ENCODE results near the gene CSTPP1.
"Not testable (repeated sequence)": the region's sequence is repeated elsewhere in the genome, so short reads cannot be mapped to it uniquely, and the experiment has no call there.

Gene CSTPP1

DNA sequence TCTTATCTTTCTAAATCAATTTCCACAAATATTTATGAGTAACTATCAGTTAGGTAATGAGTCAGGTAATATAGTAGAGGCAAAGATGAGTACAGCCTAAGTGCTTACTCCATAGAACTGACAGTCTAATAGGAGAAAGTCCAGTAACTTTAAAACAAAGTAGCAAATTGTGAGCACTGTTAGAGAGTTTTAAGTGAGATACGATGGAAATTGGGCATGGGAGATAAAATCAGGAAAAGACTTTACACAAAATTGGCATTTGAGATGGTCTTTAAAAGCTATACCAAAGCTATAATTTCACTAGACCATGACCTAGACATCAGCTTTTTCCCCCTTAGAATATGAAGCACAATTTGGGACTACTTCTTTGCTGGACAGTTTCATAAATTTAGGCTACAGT lies 113.7 kb downstream of the CSTPP1 start:
- no peak for DNase-seq (ENCODE audit: low read depth in 2 of 2)

DNA sequence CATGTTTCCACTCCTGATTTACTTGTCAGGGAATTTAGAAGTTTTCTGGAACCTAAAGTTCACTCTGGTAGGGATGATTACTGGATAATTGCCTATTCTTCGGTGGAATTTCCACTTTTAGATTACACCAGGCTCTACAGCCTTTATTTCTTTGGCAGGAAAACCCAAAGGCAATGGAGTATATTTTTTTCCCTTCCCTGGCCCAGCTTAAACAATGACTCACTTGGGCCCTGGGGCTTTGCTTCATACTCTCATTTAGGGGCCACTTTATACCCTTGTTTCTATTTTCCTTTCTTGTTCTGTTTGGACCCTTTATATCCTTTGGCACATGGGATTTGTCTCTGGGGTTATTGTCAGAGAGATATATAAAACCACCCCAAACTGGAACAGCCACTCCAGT lies 114.7 kb downstream of the CSTPP1 start:
- DNase-seq (ENCODE audit: low read depth in 2 of 2): no peak

DNA sequence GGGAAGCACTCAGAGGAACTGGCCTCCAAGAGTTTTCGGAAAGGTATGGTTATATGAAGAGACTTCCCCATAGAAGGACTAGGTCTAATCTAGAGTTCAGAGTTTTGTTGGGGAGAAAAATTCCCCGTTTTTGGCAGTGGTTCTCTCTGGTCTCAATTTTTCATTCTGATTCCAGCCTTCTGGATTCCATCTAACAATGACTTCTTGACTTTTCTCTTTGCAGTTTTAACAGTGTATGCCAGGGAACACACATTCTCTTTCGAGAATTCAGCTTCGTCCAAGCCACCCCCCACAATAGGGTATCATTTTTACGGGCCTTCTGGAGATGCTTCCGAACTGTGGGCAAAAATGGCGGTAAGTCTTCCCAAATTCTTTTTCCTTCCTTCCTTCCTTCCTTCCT lies 115.6 kb downstream of the CSTPP1 start:
- no peak for DNase-seq (ENCODE audit: low read depth in 2 of 2)

DNA sequence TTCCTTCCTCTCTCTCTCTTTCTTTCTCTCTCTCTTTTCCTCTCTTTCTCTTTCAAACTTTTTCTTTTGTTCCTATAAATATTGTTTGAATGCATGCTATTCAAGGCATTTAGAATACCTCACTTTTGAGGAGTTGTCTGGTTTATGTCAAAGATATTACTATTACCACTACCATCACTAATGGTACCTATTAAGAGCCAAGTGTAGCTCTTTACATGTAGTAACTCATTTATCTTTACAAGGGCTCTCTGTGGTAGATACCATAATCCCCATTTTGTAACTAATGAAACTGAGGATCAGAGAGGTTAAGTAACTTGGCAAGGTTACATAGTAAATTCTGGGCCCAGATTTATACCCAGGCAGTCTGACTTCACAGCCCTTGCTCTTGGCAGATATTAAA lies 116.0 kb downstream of the CSTPP1 start:
- no peak for DNase-seq (ENCODE audit: low read depth in 2 of 2)

DNA sequence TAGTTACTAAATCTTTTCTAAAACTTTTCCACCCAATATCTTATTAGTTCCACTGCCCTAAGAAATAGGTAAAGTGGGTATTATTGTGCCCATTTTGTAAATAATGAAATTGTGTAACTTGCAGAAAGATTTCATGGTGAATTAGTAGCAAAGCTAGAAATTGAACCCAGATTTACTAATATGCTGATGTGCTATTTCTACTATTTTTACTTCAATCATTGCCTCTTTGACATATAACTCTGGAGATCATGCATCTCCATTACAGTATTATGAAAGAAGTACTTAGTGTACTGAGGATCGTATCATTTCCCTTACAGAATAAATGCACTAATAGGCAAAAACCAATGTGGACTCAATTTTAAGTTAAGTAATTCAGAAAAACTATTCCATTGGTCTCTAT lies 119.0 kb downstream of the CSTPP1 start:
- no peak for DNase-seq (ENCODE audit: low read depth in 2 of 2)

DNA sequence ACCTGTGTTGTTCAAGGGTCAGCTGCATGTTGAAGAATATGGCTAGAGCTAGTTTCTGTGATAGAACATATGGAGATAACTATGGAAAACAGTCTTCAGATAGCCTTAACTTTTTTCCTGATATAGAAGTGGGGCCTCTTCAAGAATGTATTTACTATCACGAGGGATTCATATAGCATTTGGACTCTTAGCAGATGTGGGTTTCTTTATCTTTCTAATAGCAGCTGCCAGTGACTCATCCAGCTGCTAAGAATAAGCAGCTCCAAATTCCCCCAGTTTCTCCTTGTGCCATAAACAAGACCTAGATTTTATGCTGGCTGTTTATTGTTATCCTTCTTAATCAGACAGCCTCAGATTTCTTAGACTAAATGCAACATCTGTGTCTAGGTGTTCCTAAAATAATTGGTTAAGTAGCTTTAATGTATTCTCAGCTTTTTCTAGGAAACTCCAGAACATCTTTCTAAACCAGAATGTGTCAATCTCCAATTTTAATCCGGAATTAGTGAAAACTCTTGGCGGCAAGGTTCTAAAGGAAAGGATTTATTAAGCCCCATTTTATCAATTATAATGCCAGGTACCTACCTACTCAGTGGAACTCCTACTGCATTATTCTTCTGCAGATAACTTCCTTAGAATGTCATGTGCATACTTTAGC lies 119.8 kb downstream of the CSTPP1 start:
- no peak for DNase-seq (ENCODE audit: low read depth in 2 of 2)

DNA sequence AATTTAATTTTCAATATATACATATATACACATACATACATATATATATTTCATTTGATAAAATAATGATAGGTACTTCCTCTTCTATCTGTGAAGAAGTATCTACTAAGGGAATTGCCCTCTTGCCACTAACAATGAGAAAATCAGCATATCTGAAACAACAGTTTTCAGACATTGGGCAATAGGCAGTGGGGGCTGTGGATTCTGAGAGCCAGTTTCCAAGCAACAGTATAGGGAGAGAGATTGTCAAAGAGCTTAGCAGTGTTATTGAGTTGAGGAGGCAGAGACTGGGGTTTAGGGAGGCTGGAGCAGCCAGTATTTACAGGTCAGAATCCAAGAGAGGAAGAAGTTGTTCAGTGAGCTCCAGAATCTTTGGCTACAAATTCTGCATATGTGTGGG lies 120.8 kb downstream of the CSTPP1 start:
- DNase-seq (ENCODE audit: low read depth in 2 of 2): no peak

DNA sequence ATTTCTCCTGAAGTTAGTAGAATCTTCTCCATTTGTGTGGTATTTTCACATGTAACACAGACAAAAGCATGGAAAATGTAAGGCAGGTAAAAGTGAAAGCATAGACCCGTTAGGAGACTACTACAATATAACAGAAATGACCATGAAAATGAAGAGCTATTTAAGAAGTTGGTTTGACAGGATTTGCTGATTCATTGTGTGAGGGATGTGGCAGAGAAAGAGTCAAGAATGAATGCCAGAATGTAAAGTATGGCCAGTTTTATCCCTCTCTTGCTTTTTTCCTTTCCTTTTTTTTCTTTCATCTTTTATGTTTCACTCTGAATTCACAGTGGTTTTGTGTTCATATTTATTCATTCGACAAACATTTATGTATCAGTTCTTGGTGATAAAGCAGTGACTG lies 124.2 kb downstream of the CSTPP1 start:
- no peak for DNase-seq (ENCODE audit: low read depth in 2 of 2)

DNA sequence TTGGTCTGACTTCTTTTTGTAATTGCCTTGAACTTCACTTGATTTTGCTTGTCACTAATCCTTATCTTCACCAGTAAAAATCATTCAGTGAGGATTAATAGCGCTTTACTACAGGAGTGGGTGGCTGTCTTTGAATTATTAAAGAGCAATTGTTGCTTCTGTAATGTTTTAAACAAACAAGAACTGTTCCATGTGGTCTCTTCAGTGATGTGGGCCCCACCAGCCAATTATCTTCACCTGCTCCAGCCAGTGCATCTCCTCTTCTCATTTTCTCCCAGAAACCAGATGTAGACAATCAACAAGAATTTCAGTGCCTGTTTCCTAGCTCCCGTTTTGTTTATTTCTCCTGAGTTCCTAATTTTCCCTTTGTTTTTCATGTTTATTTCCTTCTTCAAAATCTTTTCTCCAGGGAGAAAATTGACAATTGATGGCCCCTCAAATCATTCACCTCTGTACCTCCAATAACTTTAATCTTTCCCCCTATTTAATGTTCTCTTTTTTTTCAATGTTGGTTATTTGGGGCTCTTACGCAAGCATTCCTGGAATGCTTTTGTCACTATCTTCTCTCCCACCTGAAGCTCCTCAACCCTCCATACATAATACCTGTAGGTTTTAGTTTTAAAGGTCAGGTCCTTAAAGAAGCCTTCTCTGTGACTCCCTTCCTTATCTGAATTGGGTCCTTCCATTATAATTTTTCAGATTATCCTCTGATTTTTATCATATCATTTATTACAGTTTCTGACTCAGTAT lies 125.0 kb downstream of the CSTPP1 start:
- DNase-seq (ENCODE audit: low read depth in 2 of 2): no peak

DNA sequence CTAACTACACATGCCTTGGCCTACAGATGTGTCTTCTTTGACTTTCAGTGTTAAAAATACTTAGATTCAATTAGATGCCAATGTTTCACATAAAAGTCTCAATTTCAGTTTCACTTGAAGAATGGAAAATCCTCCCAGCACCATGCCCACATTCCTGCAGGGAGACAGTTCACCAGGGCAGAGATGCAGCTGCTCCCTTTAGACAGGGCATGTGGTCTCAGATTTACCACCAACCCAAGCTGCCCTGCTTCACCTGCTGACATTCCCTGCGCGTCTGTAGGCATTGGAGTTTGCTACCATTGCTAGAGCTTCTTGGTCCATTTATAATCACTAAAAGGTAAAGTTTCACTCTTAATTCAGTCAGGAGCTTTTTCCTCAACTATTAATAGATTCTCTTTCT lies 126.2 kb downstream of the CSTPP1 start:
- DNase-seq (ENCODE audit: low read depth in 2 of 2): no peak

DNA sequence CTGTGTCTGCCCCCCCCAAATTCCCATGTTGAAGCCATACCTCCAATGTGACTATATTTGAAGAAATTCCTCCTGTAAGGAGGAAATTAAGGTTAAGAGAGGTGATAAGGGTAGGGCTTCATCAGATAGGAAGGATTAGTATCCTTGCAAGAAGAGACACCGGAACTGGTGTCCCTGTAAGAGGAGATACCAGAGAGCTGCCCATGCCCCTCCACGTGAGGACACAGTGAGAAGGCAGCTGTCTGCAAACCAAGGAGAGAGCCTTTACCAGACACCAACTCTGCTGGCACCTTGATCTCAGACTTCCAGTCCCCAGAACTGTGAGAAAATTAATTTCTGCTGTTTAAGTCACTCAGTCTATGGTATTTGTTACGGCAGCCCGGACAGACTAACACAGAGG lies 130.8 kb downstream of the CSTPP1 start:
- no peak for DNase-seq (ENCODE audit: low read depth in 2 of 2)

DNA sequence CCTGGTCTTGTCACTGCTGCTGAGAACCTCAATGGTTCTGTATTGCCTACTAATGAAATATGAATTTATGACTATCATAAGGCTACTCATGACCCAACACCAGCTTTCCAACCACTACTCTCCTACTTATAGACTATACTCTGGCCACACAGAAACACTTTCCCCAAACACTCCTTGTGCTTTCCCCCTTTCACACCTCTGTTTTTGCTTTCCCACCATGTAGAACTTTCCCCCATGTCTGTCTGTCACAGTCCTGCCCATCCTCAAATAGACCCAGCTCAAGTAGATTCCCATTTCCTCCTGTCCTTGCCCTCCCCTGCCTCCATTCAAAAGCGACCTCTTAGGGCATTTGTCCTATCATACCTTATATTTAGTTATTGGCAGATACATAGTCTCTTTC lies 134.2 kb downstream of the CSTPP1 start:
- DNase-seq (ENCODE audit: low read depth in 2 of 2): no peak

DNA sequence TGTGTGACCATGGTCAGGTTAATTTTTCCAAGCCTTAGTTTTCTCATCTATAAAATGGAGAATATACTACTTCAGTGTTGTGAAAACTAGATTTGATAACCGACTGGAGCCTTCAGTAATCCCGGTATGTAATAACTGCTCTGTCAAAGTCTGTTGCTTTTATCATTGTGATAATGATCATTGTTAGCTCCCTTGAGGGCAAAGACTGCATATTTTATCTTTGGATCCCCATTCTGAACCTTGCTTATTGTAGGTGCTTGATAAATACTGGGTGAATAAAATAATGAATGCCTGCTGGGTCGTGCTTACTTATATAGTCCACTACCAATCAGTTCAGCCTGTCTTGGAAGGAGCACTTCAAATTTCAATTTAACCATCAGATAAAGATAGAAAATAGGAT lies 134.8 kb downstream of the CSTPP1 start:
- DNase-seq (ENCODE audit: low read depth in 2 of 2): no peak

DNA sequence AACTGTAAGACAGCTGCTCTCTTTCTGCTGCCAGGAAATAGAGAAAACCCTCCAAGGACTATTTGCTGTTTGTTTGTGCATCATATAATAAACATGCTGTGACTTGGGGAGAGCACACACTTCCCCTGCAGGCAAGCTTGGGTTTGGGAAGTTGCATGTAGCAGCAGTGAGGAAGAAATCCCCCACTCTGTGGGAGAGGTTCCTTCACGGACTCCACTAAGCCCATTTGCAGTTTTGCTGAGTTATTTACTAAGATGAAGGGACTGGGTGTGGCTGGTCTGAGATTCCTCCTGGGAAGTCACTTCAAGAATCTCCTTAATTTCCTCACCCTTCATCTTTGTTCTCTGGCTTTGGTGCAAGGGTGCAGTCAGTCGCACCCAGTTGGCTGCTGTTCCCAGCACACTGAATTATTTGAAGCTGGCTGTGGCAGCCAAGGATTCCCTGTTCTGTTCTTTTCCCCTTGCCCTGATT lies 135.3 kb downstream of the CSTPP1 start:
- no peak for DNase-seq (ENCODE audit: low read depth in 2 of 2)

DNA sequence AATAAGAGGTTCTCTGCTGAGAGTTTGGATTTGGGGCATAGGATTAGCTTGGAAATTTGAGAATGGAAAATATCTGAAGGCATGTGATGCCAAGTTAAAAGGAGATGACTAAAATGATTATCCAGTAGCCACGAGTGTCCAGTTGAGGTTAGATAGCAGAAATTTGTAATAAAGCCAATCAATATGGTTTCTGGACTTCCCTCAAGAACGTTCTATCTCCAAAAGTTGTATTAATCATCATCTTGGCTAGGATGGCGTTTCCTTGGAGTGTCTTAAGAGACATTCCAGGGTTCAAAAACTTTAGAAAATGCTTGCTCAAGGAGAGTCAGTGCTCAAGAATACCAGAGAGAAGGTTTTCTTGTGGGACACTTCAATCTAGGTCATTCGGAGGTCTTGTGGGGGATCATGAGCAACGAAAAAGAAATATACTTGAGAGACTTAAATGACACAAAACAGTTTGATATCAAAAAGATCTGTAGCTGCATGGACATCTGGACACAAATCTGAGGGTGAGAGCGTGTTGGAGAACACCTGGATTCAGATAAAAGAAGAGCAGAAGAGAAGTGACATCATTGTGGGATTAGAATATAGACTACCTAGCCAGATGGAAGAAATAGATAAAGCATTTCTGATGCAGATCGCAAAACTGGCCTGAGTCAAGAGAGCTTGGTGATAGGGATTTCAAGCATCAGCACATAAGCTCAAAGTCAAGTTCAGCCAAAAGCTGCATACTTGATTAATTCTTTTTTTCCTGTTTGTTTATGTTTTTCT lies 142.4 kb downstream of the CSTPP1 start:
- DNase-seq (ENCODE audit: low read depth in 2 of 2): no peak

DNA sequence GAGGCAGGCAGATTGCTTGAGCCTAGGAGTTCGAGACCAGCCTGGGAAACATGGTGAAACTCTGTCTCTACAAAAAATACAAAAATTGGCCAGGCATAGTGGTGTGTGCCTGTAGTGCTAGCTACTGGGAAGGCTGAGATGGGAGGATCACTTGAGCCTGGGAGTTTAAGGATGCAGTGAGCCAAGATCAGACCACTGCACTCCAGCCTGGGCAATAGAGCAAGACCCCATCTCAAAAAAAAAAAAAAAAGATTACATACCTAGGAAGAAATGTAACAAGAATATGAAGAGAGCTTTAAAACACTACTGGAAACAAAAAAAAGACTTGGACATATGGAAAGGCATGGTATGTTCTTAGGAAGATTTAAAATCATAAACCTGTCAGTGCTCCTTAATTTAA lies 144.2 kb downstream of the CSTPP1 start:
- DNase-seq (ENCODE audit: low read depth in 2 of 2): not testable (repeated sequence)

DNA sequence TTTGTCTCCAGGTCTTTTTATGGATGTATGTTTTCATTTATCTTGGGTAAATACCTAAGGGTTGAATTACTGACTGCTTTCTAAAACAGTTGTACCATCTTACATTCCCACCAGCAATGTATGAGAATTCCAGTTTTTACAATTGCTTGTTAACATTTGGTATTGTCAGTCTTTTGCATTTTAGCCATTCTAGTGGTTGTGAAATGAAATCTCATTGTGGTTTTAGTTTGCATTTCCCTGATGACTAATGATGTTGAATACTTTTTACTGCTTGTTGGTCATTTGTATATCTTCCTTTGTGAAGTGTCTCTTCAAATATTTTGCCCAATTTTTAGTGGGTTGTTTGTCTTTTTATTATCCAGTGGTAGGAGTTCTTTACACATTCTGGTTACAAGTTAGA lies 147.4 kb downstream of the CSTPP1 start:
- DNase-seq (ENCODE audit: low read depth in 2 of 2): no peak

DNA sequence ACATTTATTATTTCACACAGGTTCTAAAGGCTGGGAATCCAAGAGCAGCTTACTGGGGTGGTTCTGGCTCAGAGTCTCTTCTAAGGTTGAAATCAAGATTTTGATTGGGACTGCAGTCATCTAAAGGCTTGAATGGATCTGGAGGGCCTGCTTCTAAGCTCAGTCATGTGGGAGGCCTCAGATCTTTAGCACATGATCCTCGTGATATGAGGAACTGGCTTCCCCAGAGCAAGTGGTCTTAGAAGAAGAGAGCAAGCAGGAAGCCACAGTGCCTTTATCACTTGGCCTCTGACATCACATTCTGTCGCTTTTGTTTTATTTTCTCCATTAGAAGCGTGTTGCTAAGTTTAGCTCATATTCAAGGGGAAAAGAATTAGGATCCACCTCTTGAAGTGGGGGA lies 151.2 kb downstream of the CSTPP1 start:
- no peak for DNase-seq (ENCODE audit: low read depth in 2 of 2)

DNA sequence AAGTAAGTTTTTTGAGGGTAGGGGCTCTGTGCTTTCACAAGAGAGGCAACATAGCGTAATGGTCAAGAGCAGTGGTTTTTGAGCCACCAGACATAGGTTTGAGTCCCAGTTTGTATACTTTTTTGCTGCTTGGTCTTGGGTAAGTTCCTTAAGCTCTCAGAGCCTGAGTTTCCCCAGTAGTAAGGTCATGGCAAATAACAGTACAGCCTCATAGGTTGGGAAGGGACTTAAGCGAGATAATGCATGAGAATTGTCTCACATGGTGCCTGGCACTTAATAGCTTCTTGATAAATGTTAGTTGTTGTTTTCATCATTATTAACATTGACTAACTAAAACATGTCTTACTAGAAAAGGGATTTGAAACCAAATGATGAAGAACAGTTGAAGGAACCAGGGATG lies 157.0 kb downstream of the CSTPP1 start:
- DNase-seq (ENCODE audit: low read depth in 2 of 2): no peak

DNA sequence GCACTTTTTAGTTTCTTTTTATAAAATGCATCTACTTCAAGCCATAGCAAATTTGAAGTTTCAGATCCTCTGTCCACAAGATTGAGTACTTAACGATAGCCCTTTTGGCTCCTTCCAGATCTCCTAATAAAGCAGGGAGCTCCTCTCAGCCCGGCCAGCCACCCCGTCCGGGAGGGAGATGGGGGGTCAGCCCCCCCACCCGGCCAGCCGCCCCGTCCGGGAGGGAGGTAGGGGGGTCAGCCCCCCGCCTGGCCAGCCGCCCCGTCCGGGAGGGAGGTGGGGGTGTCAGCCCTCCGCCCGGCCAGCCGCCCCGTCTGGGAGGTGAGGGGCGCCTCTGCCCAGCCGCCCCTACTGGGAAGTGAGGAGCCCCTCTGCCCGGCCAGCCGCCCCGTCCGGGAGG lies 160.3 kb downstream of the CSTPP1 start:
- DNase-seq (ENCODE audit: low read depth in 2 of 2): not testable (repeated sequence)

DNA sequence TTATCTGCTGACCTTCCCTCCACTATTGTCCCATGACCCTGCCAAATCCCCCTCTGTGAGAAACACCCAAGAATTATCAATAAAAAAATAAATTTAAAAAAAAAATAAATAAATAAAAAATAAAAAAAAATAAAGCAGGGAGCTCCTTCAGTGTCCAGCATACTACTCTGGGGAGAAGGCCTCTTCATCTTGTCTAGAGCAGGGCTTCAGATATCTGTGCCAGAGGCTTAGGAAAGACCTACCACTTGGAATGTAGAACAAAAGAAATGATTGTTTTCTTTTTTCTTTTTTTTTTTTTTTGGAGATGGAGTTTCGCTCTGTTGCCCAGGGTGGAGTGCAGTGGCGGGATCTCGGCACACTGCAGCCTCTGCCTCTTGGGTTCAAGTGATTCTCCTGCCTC lies 161.7 kb downstream of the CSTPP1 start:
- not testable (repeated sequence) for DNase-seq (ENCODE audit: low read depth in 2 of 2)

DNA sequence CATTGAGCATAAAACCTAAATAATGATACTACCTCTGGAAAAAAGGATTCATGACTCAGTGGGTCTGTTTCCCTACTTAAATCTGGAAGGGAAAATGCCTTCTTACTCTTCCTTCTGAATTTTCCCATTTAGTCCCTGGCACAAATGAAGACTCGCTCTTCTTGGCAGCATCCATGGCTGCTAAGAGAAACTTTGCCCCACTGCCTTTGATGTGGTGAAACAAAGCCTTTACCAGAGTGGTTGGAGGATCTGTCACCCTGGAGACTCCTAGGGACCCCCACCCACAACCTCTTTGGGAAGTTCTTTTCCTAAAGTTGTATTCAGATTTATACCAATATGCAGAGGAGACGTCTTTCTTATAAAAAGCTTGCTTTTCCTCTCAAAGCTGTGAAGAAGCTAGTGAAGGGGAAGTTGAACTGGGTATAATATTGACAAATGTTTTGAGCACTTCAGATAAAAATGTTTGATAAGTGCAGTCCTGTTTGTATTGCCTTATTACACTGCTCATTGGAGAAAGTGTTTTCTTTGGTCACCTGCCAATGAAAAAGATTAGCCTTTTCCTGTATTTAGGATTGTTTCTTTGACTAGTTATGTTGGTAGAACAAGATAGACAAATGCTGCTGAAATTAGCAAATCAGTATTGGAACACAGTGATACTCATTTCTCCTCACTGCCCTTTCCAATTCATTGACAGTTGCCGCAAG lies 162.8 kb downstream of the CSTPP1 start:
- no peak for DNase-seq (ENCODE audit: low read depth in 2 of 2)
